ENCODE results near the gene ACY1.
"Not testable (repeated sequence)": the region's sequence is repeated elsewhere in the genome, so short reads cannot be mapped to it uniquely, and the experiment has no call there.

The ACY1 gene

GRCh38 chr3:51983578-51984268, 388 bp downstream of the ACY1 start:
- no peak for DNase-seq (ENCODE audit: low read depth)

DNA sequence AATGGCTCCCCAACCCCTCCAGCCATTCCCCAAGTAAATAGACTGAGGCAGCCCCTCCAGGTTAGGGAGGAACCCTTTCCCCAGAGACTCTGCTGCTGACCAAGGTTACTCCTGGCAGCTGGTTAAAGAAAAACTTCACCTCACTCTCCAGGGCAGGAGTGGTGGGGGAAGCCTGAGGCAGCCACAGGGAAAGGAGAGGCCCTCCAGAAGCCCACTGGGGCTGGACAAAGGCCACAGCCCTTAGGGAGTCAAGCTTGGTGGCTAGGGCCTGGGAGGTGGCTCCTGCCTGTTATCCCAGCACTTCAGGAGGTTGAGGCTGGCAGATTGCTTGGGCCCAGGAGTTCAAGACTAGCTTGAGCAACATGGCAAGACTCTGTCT, 923 bp downstream of the ACY1 start:
- no peak for DNase-seq (ENCODE audit: low read depth)

- no peak for DNase-seq (ENCODE audit: low read depth)
These were observed 1.7 kb downstream of the ACY1 start for GRCh38 chr3:51985063-51985462.

GRCh38 chr3:51986010-51986947, 2.9 kb downstream of the ACY1 start:
- DNase-seq (ENCODE audit: low read depth), result no peak

DNA sequence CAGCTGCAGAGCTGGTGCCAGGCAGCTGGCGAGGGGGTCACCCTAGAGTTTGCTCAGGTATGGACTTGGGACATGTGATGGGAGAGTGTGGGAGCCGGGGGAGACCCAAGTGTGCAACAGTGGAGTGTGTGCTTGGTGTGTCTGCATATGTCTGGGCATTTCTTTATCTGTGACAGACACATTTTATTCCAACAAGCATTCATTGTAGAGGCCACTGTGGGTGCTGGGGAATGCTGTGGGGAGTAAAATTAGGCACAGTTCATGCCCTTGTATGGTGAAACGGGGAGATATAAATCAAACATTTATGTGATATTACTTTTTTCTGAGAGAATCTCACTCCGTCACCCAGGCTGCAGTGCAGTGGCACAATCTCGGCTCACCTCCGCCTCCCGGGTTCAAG, 4.2 kb downstream of the ACY1 start:
- DNase-seq (ENCODE audit: low read depth), result no peak

DNA sequence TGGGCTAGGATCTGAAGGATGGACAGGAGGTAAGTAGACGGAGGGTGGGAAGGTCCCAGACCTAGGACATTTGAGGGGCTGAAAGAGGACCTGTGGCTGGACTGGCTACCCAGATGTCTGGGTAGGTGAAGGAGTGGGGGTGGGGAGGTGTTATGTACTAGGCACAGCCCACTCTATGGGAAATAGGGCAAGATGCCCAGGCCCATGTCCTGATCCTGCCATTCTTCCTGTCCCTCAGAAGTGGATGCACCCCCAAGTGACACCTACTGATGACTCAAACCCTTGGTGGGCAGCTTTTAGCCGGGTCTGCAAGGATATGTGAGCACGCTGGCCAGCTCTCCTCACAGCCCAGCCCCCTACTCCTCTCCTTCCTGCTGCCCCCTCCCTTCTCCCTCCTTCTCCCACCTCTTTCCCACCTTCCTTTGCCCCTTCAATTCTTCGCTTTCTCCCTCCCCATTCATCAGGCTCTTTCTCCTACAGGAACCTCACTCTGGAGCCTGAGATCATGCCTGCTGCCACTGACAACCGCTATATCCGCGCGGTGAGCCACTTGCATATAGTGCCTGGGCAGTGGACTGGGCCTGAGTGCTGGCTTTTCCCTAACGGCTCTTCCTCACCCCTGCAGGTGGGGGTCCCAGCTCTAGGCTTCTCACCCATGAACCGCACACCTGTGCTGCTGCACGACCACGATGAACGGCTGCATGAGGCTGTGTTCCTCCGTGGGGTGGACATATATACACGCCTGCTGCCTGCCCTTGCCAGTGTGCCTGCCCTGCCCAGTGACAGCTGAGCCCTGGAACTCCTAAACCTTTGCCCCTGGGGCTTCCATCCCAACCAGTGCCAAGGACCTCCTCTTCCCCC, 5.2 kb downstream of the ACY1 start:
- DNase-seq (ENCODE audit: low read depth), result no peak

DNA sequence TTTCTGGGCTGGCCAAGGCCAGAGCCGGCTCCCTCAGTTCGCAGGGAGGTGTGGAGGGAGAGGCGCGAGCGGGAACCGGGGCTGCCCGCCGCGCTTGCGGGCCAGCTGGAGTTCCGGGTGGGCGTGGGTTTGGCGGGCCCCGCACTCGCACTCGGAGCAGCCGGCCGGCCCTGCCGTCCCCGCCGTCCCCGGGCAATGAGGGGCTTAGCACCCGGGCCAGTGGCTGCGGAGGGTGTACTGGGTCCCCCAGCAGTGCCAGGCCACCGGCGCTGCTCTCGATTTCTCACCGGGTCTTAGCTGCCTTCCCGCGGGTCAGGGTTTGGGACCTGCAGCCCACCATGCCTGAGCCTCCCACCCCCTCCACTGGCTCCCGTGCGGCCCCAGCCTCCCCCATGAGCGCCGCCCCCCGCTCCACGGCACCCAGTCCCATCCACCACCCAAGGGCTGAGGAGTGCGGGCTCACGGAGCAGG, 7.2 kb downstream of the ACY1 start:
- DNase-seq (ENCODE audit: low read depth), result not testable (repeated sequence)

DNA sequence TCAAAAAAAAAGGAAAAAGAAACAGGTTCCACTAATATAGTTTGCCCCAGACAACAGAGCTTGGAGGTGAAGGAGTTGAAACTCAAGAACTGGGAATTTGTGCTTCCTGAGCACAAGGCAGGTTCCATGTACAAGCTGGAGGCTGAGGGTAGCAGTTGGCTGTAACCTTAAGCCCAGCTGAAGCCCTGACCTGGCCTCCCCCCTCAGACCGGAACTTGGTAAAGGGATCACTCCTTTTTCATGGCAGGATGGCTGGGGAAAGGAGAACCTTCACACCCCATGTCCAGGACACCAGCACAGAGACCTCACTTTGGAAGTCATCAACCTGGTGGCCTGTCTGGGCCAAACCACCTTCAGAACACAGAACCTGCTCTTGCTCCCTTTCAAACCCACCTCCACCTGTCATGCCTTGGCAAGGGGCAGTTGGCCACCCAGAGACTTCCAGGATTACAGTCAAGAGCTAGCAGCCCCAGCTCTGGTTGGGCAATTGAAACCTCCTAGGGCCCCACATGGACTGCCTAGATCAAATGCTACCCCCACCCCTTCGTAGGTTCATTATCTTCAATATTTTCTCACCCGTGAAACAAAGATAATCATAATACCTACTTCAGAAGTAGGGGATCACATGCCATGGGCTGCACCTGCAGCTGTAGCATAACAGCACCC, 8.8 kb downstream of the ACY1 start:
- DNase-seq (ENCODE audit: low read depth), result no peak

DNA sequence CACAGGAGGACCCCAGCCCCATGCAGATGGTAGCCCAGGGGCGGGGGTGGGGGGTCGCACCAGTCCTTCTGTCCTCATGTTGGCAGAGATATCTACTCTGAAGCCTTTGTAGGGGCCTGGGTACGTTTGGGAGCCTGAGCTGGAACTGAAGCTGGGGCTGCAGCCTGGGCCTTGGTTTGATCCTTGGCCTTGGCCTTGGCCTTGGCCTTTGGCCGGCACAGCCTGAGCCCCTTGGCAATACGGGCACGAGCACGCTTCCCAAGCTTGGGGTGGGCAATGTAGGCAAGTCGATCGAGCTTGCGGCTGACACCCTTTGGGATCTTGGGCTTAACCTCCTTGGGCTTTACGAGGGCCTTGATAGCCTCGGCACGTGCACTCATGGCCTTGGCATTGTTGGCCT, 10.3 kb downstream of the ACY1 start:
- DNase-seq (ENCODE audit: low read depth), result not testable (repeated sequence)

GRCh38 chr3:51994530-51994929, 11.2 kb downstream of the ACY1 start:
- no peak for DNase-seq (ENCODE audit: low read depth)

DNA sequence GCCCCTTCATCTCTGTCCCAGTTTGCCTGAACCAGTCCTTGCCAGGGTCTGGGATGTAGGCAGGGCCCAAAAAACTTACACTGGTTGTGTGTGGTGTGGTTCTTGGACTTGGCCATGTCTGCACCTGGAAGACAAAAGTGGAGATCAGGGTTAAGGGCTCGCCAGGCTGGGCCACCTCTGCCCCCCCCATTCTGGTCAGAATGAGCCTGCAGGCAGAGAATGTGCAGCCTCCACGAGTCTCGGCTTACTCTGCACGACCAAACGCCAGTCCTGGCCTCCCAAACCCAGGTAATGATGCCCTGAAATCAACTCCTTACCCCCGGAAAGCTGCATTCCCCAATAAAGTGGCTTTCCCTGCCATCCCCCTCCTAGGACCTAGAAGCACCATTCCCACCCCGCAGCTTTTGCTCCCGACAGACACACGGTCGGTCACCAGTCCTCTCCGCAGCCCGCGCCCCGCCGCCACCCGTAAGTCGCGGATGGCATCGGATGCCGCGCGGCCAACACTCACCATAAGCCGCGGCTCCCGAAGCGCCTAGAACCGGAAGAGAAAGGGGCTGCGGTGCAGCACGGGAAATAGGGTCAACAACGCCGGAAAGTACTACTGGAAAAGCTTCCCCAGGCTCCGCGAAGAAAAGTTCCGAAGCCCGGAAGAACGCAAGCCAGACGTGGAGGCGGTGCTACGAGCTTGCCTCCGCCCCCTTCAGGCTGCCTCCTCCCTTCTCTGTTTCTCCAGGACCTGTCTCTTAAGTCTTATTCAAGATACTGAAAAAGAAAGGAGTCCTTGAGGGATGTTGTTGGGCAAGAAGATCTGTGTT, 12.2 kb downstream of the ACY1 start, which contains the start of gene RPL29:
Gene RPL29, minus strand, starts transcription at position 550 of the 818 bp plus-strand sequence. Its CDS starts 434 bp downstream, at position 116.
- peak; percentile 91 for DNase-seq (ENCODE audit: low read depth)

DNA sequence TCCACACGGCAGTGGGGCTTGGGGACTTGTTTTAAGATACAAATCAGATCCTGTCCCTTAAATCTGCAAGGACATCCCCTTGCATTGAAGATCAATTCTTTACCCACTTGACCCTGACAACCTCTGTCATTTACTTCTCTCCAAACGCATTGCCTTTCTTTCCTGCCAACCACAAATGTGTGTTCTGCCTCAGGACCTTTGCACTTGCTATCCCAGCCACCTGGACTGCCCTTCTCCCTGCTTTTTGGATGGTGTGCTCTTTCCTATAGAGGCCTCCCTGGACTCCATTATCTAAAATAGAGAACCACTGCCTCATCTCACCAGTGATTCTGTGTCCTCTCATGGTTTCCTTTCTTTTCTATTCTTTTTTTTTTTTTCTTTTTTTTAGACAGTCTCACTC, 13.8 kb downstream of the ACY1 start:
- no peak for DNase-seq (ENCODE audit: low read depth)

DNA sequence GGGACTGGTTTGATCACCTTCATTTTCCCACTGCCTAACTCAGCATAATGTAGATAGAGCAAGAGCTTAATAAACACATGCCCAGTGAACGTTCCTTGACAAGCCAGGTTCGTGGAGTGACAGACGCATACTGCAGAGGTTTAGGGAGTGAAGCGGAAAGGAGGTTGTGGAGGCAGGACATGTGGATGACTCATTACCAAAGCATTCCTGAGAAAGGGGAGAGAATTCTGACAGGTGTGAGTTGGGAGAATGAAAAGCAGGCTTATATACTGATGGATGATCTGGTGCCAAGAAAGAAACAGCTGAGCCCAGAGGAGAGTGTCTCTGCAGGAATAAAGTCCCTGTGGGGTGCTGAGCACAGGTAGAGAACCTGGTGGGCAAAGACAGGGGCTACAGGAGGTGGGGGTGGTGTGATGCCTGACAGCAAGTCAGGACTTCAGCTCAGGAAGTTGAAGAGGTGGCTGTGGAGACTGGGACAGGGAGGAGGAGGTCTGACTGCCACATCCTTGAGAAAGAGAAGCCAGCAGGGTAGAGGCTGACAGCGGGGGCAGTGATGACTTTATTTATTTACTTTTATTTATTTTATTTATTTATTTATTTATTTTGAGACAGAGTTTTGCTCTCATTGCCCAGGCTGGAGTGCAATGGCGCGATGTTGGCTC, 14.7 kb downstream of the ACY1 start:
- no peak for DNase-seq (ENCODE audit: low read depth)

DNA sequence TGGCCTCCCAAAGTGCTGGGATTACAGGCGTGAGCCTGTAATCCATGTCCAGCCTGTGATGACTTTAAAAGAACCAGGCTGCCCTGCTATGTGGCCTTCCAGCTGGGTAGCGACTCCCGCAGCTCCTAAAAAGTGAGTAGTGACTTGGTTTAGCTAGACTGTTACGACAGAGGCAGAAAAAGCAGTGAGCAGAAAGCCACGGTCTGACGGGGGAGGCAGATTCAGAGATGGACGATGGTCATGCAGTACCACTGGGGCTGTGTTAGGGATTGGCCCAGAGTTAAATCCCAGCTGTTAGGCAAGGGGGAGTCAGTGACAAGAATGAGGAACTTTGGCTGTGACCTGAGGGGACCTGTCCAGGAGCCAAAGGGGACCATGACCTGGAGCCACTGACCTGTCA, 15.4 kb downstream of the ACY1 start:
- no peak for DNase-seq (ENCODE audit: low read depth)

- DNase-seq (ENCODE audit: low read depth), result no peak
These were observed 16.5 kb downstream of the ACY1 start for GRCh38 chr3:51999846-52000245.

DNA sequence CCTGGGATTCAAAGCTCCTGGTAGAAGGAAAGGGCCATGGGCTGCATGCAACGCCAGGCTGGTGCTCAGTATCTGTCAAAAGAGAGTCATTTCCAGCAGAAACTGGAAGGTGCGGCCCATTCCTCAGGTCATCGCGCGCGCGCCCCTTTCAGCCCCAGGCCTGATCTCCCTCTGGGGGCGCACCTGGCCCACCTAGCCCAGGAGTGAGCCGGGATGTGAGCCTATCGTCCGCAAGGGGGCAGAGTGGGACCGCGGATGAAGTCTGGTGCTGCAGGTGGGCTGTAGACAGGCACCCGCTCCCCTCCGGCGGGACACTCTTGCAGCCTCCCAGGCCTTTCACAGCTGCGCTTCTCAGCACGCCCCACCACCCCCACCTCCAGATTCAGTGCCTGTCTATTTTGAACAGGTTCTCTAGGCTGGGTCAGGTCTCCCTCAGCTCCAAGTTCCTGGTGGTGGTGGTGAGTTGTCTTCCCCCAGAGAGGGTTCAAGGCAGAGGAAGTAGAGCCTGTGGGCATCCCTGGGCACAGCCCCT, 18.2 kb downstream of the ACY1 start:
- DNase-seq (ENCODE audit: low read depth), result peak; percentile 34

DNA sequence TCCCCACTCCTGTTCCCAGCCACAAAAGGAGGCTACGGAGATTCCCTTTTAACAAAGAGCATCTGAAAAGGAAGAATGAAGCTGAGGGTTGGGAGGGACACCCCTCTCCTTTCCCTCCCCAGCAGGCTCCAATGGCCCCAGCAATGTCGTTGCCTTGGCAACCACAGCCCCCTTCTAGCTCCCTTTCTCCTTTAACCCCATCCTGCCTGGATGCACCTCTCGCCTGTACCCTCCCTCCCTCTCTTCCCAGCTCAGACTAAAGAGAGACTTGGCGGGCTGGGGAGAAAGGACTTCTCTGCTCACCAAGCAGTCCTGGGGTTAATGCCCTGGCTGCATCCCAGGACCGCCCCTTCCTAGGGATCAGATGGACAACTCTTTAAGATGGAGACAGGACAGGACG, 19.4 kb downstream of the ACY1 start:
- DNase-seq (ENCODE audit: low read depth), result no peak

DNA sequence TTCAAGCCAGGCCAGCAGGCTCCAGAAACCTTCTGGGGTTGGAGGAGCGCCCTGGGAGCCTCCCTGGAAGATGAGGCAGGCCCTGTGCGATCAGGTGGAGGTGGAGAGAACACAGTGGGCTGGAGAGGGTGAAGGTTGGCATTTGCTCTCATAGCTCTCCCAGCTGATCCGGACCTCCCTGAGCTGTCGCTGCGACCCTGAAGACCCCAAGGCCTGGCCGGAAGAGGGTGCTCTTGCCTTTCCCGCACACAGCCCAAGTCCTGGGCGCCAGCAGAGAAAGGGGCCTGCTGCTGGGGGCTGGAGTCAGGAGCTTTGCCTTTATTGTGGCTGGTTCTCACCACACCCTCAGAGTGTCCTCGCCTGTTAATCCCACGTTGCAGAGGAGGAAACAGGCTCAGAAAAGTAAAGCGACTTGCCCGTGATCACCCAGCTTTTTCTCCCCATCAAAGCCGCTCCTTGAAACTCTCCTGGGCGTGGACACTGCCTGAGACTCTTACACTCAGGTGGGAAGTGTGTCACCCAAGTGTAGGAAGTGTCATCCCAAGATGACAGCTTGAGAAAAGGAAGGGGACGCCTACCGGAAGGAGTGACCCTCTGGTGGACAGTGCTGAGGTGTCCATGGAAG, 20.9 kb downstream of the ACY1 start:
- no peak for DNase-seq (ENCODE audit: low read depth)

- no peak for DNase-seq (ENCODE audit: low read depth)
These were observed 21.6 kb downstream of the ACY1 start for GRCh38 chr3:52004906-52005395.

All from fibroblast of the conjunctiva (primary cell).